Left hindlimb (tissue), 1 donor: ENCODE measurements around the gene MYL9.
A peak's percentile ranks its signal among the peaks of the same experiment; 100 is the strongest.
"Not testable (repeated sequence)": the region's sequence is repeated elsewhere in the genome, so short reads cannot be mapped to it uniquely, and the experiment has no call there.

Source experiments
- DNase-seq: peaks from one replicate; pipeline ENCODE4 v3.0.0-alpha.2; 2018

MYL9 gene

GRCh38 chr20:36549942-36550789, 8.8 kb downstream of the MYL9 start:
- DNase-seq = no peak

- DNase-seq = no peak
These were observed 9.5 kb downstream of the MYL9 start for GRCh38 chr20:36550790-36551299.

- DNase-seq = no peak
These were observed 13.9 kb downstream of the MYL9 start for GRCh38 chr20:36555248-36555647.

DNA sequence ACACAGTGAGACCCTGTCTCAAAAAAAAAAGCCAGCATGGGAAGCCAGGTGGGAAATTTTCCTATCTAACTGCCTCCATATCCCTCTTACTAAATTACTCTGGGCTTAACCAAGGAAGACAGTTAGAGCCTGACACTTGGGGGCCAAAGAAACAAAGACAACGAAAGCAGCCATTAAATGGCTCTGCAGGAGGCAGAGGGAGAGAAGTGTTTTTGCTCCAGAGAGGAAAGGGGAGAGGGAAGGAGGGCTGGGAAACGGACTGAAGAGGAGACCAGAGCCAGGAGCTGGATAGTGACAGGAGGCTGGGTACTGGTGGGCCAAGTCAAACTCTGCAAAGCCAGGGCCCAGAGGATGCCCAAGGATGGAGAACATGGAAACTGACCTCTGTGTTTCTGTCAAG, 21.4 kb downstream of the MYL9 start:
- DNase-seq = no peak

DNA sequence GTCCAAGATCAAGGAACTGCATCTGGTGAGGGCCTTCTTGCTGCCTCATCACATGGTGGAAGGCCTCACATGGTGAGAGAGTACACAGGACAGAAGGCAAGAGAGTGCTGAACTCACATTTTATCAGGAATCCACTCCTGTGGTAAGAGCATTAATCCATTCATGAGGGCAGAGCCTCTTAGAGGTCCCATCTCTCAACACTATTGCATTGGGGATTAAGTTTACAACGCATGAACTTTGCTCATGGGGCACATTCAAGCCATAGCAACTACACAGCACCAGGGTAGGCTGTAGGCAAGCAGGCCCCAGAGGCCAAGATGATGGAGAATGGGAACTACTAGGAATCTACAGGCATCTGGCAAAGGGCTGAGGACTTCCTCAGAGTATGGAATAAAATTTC, 22.1 kb downstream of the MYL9 start:
- DNase-seq = no peak

DNA sequence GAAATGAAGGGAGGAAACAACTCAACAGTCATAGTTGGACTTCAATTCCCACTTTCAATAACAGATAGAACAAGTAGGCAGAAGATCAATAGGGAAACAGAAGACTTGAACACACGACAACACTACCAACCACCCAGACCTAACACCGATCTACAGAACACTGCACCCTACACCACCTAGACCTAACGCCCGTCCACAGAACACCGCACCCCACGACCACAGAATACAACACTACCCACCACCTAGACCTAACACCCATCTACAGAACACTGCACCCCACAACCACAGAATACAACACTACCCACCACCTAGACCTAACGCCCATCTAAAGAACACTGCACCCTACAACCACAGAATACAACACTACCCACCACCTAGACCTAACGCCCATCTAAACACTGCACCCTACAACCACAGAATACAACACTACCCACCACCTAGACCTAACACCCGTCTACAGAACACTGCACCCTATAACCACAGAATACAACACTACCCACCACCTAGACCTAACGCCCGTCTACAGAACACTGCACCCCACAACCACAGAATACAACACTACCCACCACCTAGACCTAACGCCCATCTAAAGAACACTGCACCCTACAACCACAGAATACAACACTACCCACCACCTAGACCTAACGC, 22.9 kb downstream of the MYL9 start:
- not testable (repeated sequence) for DNase-seq

- not testable (repeated sequence) for DNase-seq
These were observed 23.4 kb downstream of the MYL9 start for GRCh38 chr20:36564726-36565121.

DNA sequence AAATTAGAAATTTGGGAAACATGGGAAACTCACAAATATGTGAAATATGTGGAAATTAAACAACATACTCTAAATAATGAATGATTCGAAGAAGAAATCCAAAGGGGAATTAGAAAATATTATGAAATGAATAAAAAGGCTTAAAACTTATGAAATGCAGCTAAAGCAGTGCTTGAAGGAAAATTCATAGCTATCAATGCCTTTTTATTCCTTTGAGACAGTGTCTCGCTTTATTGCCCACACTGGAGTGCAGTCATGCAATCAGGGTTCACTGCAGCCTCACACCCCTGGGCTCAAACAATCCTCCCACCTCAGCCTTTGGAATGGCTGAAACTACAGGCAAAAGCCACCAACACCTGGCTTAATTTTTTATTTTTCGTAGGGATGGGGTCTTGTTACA, 24.2 kb downstream of the MYL9 start:
- DNase-seq = no peak

DNA sequence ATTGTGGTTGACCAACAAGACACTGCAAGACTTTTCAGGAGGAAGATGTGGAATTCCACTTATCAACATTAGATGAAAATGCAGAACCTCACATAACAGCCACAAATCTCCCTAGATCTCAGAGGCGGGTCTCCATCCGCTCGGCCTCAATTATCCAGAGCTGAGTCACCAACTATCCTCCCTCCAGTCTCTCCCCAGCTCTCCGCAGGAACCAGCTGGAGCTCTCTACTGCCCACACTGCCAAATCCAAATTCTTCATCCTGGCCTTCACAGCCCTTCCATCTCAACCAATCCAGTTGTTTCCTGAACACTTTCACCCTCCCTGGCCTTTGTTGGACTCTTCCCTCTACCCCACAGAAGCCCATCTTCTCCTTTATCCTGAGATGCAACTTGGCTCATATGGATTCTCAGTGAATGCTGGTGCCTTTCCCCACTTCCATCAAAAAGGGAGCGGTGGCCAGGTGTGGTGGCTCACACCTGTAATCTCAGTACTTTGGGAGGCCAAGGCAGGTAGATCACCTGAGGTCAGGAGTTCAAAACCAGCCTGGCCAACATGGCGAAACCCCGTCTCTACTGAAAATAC, 28.6 kb downstream of the MYL9 start:
- no peak for DNase-seq

GRCh38 chr20:36571564-36572504, 30.5 kb downstream of the MYL9 start:
- no peak for DNase-seq

DNA sequence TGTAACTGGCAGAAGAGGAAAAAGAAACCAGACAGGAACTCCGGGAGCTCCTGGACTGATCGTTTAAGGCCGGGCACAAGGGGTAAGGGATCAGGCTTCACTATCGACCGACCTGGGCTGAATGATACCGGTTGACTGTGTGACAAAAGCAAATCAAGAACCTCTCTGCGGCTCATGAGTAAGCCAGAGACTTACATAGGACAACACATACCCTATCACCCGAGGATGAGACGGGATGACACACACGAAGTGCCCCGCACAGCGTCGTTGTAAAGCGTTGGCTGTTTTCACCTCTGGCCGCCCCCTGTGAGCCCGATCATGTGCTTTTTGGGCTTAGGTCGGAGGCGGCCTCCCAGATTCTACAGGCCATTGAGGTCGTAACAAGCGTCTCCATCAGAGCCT, 31.4 kb downstream of the MYL9 start:
- no peak for DNase-seq

DNA sequence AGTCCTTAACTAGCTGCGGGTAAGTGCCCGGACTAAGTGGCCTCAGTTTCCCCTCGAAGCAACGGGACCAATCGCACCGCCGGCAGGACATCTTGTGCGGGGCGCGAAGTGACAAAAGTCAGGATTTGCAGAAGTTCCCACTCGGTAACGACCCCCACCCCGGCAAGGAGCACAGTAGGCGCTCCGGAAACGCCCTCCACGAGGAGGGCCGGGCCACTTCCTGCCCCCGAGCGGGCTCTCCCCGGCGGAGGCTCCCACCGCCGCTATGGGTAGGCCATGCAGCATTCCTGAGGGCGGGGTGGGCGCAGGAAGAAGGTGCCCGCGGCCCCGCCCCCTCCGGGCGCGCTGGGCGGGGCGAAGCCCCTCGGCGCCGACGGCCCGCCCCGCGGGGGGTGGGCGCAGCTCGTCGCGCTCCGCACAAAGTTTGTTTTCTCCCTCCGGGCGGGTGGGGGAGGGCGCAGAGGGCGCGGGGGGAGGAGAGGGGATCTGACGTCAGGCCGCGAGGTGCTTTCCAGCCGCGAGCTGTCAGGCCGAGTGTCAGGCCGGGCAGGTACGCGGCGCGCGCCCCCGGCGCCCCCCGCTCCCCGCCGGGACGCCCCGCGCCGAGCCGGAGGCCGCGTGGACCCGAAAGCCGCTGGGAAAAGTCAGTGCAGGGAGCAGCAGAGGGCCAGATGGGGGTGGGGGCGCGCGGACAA, 31.9 kb downstream of the MYL9 start, which contains the start of gene TGIF2:
TSS of gene TGIF2 (plus strand) at position 495 of the 695 bp plus-strand sequence. CDS start 5,178 bp downstream, outside the sequence.
- peak; percentile 95 for DNase-seq

GRCh38 chr20:36573798-36574365, 32.6 kb downstream of the MYL9 start:
- peak; percentile 67 for DNase-seq

DNA sequence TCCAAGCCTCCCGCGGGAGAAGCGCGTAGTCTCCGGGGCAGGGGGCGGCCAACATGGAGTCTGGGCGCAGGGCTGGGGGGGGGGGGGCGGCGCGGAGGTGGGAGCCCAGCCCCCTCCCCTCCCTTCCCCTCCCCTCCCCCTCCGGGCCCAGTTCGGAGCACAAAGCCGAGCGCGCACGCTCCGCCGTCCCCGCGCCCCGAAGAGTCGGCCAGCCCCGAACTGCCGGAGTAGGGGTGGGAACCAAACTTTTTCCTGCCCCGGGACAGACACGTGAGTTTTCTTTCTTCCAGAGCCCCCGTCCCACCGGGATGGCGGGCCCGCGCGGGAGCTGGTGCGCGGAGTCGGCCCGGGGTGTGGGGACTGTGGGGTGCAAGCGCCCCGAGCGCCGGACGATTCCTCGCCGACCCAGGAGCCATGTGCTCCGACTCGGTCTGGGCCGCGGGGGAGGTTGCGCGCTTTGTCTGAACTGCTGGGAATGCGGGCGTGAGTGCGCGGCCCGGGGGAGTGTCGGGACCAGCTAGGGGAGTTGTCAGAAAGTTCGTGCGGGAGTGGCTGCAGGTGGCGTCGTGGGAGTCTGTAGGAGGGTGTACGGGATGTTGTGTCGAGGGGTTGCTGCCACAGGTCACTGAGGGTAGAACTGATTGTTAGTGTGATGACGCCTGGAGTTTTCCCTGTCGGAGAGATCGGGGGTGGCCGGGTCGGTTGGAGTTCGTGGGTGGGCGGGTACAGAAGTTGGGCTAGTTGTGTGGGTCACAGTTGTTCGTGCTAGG, 33.2 kb downstream of the MYL9 start:
- peak; percentile 67 for DNase-seq

DNA sequence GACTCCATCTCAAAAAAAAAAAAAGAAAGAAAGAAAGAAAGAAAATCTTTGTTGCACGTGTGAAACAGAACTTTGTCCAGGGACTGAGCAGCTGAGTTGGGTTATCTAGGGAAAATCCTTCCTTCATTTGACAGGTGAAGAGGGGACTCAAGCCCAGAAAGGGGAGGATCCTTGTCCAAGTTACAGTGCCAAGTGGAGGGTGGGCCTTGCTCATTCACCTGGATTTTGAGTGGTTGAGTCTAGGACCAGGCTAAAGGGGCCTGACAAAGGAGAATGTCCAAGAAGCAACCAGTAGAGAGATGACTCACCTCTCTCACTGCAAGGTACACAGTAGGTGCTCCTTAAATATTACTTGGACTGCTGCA, 34.7 kb downstream of the MYL9 start:
- no peak for DNase-seq

- DNase-seq = no peak
These were observed 37.2 kb downstream of the MYL9 start for GRCh38 chr20:36578356-36579041.

- DNase-seq = no peak
These were observed 38.8 kb downstream of the MYL9 start for GRCh38 chr20:36579996-36580545.

DNA sequence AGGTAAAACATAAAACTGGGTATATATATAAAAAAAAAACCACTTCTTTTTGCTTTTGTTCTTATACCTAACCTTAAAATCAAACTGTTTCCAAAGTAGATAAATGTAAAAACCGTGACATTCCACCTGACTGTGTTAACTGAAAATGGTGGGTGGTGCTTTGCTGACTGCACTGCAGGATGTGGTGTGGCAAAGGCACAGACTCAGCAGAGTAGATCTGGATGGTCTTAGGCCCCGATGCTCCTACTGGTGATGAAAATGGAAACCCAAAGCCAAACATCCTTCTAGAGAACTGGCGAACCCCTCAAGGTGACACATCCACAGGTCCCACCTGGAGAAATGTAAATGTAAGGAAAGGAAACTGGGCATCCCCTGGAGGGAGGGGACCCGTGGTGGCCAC, 41.0 kb downstream of the MYL9 start:
- DNase-seq = no peak

DNA sequence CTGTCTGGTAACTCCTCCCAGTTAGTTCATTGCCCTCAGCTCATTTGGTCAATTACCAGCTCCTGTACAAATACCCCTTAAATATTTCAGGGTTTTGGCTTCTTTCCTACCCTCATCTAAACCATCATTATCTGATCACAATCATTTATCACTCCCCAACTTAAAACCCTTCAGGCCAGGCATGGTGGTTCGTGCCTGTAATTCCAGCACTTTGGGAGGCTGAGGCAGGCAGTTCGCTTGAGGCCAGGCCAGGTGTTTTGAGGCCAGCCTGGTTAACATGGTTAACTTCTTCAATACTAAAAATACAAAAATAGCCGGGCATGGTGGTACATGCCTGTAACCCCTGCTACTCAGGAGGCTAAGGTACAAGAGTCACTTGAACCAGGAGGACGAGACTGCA, 41.5 kb downstream of the MYL9 start:
- DNase-seq = no peak

DNA sequence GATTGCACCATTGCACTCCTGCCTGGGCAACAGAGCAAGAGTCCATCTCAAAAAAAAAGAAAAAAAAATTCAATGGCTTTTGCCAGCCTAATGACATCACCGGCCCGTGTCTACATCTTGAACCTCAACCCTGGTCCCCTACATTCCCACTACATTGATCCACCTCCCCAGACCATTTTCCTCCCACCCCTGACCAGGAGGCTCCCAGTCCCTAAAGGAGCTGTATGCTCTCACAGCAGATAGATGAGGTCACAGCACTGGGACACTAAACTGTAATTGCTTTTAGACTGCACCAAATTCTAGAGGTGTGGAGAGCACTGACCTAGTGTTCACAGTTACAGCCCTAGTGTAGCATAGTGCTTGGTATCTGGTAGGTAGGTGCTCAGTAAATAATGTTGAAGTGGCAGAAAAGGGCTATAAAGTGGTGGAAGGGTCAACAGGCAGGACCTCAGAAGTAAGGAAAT, 42.7 kb downstream of the MYL9 start:
- no peak for DNase-seq
